ENCODE measurements around the gene WDR33.

DNA sequence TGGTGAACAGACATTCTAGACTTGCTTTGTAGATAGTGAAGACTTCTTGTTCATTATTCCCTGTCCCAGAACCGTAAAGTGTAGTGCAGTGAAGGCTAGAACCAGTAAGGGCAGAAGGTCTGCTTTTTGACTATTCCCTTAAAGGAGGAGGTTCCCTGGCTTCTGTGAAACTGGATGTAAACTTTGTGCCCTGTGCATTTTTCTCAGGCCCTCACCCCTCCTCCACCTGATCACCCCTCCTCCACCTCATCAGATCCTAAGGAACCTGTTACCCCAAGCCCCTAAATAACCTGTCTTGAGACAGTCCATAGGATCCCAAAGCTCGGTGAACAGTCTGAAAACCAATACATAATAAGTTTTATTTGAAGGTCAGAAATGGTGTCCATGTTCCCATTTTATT lies 75.9 kb downstream of the WDR33 start:
- TF ChIP-seq, protein P1, sequence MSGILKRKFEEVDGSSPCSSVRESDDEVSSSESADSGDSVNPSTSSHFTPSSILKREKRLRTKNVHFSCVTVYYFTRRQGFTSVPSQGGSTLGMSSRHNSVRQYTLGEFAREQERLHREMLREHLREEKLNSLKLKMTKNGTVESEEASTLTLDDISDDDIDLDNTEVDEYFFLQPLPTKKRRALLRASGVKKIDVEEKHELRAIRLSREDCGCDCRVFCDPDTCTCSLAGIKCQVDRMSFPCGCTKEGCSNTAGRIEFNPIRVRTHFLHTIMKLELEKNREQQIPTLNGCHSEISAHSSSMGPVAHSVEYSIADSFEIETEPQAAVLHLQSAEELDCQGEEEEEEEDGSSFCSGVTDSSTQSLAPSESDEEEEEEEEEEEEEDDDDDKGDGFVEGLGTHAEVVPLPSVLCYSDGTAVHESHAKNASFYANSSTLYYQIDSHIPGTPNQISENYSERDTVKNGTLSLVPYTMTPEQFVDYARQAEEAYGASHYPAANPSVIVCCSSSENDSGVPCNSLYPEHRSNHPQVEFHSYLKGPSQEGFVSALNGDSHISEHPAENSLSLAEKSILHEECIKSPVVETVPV (CRISPR knock-in tag; IDR thresholded peaks at IDR 0.05), result no peak
- TF ChIP-seq TOX (CRISPR knock-in tag; IDR thresholded peaks at IDR 0.05; ENCODE audit: borderline replicate concordance) (no peak), BACH2 (CRISPR knock-in tag; IDR thresholded peaks at IDR 0.05; ENCODE audit: borderline replicate concordance) (no peak), ZFP30 (CRISPR knock-in tag; IDR thresholded peaks at IDR 0.05) (no peak), ZNF70 (CRISPR knock-in tag; IDR thresholded peaks at IDR 0.05) (no peak), OSR1 (CRISPR knock-in tag; IDR thresholded peaks at IDR 0.05) (no peak), ZFP3 (CRISPR knock-in tag; IDR thresholded peaks at IDR 0.05) (no peak), ISL1 (CRISPR knock-in tag; IDR thresholded peaks at IDR 0.05) (no peak), ZNF565 (CRISPR knock-in tag; conservative IDR thresholded peaks at IDR 0.05; ENCODE audit: low read depth) (no peak), PPARA (CRISPR knock-in tag; IDR thresholded peaks at IDR 0.05; ENCODE audit: borderline replicate concordance) (no peak), ESRRG (CRISPR knock-in tag; IDR thresholded peaks at IDR 0.05) (no peak)
- TF ChIP-seq, protein P2, sequence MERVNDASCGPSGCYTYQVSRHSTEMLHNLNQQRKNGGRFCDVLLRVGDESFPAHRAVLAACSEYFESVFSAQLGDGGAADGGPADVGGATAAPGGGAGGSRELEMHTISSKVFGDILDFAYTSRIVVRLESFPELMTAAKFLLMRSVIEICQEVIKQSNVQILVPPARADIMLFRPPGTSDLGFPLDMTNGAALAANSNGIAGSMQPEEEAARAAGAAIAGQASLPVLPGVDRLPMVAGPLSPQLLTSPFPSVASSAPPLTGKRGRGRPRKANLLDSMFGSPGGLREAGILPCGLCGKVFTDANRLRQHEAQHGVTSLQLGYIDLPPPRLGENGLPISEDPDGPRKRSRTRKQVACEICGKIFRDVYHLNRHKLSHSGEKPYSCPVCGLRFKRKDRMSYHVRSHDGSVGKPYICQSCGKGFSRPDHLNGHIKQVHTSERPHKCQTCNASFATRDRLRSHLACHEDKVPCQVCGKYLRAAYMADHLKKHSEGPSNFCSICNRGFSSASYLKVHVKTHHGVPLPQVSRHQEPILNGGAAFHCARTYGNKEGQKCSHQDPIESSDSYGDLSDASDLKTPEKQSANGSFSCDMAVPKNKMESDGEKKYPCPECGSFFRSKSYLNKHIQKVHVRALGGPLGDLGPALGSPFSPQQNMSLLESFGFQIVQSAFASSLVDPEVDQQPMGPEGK (CRISPR knock-in tag; IDR thresholded peaks at IDR 0.05; ENCODE audit: borderline replicate concordance), result no peak
- TF ChIP-seq, protein P3, sequence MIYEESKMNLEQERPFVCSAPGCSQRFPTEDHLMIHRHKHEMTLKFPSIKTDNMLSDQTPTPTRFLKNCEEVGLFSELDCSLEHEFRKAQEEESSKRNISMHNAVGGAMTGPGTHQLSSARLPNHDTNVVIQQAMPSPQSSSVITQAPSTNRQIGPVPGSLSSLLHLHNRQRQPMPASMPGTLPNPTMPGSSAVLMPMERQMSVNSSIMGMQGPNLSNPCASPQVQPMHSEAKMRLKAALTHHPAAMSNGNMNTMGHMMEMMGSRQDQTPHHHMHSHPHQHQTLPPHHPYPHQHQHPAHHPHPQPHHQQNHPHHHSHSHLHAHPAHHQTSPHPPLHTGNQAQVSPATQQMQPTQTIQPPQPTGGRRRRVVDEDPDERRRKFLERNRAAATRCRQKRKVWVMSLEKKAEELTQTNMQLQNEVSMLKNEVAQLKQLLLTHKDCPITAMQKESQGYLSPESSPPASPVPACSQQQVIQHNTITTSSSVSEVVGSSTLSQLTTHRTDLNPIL (CRISPR knock-in tag; IDR thresholded peaks at IDR 0.05; ENCODE audit: low read depth), result no peak
- TF ChIP-seq, protein P4, sequence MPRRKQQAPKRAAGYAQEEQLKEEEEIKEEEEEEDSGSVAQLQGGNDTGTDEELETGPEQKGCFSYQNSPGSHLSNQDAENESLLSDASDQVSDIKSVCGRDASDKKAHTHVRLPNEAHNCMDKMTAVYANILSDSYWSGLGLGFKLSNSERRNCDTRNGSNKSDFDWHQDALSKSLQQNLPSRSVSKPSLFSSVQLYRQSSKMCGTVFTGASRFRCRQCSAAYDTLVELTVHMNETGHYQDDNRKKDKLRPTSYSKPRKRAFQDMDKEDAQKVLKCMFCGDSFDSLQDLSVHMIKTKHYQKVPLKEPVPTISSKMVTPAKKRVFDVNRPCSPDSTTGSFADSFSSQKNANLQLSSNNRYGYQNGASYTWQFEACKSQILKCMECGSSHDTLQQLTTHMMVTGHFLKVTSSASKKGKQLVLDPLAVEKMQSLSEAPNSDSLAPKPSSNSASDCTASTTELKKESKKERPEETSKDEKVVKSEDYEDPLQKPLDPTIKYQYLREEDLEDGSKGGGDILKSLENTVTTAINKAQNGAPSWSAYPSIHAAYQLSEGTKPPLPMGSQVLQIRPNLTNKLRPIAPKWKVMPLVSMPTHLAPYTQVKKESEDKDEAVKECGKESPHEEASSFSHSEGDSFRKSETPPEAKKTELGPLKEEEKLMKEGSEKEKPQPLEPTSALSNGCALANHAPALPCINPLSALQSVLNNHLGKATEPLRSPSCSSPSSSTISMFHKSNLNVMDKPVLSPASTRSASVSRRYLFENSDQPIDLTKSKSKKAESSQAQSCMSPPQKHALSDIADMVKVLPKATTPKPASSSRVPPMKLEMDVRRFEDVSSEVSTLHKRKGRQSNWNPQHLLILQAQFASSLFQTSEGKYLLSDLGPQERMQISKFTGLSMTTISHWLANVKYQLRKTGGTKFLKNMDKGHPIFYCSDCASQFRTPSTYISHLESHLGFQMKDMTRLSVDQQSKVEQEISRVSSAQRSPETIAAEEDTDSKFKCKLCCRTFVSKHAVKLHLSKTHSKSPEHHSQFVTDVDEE (CRISPR knock-in tag; IDR thresholded peaks at IDR 0.05), result no peak

Data from SK-N-SH treated with all-trans-retinoic acid at 6 μM for 48 hours (cell line).